Measurements from ENCODE around the gene NUF2.
"Not testable (repeated sequence)": the region's sequence is repeated elsewhere in the genome, so short reads cannot be mapped to it uniquely, and the experiment has no call there.

The NUF2 gene

DNA sequence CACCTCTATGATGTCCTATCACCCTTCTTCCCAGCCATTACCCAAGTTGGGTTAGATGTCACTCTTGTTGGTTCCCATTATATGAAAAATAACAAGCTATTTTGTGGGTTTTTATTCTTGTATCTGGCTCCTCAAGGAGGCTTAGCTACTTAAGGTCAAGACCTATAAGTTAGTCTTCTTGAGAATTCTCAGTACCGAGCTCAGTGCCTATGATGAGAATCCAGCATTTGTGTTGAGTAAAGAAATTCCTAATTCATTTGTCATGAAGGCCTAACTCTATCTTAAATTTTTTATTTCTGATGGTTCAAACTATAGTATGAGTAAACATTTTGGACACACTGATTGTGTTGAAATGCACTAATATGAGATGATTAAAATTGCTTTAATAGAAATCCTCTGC is 15.9 kb downstream of the NUF2 start:
- no peak for DNase-seq

DNA sequence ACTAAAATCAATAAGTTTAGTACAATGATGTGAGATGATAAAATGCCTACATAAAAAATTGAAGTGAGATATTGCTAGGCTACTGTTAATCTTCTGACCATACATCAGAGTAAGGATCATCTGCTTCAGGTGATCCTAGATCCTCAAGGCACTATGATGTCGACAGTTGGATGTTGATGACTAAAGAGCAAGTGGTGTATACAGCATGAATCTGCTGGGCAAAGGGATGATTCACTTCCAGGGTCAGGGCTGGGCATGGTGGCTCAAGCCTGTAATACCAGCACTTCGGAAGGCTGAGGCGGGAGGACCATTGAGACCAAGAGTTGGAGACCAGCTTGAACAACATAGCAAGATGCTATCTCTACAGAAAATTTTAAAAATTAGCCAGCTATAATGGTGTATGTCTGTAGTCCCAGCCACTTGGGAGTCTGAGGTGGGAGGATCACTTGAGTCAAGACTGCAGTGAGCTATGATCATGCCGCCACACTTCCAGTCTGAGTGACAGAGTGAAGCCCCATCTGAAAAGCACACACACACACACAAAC is 24.6 kb downstream of the NUF2 start:
- DNase-seq = no peak

DNA sequence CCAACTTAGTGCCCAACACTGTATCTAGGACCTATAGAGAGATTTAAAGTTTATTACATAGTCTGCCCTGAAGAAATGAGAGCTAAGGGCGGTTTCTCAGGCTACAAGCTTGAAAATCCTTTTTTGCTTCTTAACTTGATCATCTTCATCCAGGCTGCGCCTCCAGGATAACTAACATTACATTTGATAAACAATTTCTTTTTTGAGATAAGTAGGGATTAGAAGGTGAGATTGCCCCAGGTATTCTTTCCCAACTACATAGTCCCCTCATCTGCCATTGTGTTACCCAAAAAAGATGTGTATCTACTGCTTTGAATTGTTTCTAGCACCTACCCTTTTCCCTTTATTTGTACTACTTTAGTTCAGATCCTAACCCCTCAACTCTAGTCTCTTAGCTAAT is 25.4 kb downstream of the NUF2 start:
- no peak for DNase-seq

DNA sequence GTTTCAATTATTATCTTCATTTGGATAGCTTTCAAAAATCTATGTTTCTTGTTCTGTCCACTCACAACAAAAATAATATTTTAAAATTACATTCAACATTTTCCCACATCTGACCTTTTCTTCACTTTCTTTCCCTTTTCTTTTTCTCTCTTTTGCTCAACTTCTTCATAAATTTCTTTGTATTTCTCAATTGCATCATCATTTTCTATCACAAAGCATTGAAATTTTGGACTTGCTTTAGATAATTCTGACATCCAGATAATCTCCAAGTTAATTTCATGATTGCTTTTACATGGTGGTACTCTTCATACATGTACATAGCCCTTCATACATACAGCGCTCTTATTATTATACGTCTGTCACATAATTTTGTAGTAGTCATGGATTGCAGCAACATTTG is 30.2 kb downstream of the NUF2 start:
- no peak for DNase-seq

DNA sequence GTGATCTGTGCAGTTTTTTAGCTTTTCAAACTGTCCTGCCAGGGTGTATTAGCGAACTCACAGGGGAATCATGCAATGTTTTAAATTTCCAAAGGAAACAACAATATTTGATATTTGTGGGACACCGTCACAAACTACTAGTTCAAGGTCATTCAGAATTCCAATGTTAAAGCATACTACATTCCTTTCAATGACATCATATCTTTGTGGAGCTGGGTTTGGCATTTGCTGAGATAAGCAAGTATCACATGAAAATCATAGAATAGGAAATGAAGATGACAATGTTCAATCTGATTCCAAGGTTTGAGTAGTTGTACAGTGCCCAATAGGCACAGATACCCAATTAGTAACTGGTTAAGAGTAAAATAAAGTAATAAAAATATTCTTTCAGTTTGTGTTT is 35.6 kb downstream of the NUF2 start:
- DNase-seq = no peak

DNA sequence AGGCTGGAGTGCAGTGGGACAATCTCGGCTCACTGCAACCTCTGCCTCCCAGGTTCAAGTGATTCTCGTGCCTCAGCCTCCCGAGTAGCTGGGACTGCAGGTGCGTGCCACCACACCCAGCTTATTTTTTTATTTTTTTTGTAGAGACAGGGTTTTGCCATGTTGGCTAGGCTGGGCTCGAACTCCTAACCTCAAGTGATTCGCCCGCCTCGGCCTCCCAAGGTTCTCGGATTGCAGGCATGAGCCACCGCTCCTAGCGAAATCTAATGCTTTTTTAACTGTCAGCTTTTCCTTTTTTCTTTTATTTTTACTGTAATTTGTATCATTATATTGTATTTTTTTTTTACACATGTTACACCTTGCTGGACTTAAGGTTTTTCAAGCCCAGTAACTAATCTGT is 36.4 kb downstream of the NUF2 start:
- not testable (repeated sequence) for DNase-seq

DNA sequence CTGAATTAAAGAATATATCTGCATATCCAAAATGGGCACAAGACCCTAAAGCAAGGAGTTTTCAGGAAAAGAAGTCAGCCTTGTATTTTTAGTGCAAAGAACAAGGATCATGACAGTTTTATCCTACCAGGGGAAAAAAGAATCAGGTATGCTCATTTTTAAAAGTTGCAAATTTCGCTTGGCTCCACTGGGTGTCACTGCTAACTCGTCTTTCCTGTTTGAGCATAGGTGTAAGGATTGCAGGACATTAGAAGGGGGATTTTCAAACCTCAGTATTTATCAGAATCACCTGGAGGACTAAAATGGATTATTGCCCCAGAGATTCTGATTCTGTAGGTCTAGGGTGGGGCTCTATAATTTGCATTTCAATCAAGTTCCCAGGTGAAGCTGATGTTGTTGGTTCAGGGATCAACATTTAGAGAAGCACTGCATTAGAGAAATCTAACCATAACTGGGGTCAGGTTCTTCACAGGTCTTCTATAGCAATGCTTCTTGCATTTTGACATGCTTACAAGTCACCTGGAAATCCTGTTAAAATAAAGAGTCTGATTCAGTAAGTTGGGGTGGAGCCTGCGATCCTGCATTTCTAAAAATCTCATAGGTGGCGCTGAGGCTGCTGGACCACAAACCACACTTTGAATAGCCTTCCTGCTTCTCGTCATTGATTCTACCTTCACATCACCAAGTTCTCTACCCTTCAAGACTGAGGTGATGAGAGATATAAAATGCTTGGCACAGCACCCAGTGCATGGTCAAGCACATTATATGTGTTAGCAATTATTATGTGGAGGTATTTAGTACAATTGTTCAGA is 39.6 kb downstream of the NUF2 start:
- no peak for DNase-seq

DNA sequence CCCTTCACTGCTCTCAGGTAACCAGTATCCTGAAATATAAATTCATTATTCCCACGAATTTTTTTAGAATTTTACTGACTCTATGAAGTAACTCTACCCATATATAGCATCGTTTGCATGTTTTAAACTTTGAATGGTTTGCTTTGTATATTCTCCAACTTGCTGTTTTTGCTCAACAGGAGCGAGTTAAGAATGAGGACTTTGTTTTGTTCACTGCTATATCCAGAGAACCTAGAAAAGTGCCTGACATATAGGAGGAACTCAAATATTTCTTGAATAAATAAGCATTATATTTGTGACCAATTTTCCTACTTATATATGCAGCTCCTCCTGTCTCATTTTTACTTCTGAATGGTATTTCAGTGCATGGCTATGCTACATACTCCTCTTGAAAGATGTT is 43.4 kb downstream of the NUF2 start:
- DNase-seq = no peak

DNA sequence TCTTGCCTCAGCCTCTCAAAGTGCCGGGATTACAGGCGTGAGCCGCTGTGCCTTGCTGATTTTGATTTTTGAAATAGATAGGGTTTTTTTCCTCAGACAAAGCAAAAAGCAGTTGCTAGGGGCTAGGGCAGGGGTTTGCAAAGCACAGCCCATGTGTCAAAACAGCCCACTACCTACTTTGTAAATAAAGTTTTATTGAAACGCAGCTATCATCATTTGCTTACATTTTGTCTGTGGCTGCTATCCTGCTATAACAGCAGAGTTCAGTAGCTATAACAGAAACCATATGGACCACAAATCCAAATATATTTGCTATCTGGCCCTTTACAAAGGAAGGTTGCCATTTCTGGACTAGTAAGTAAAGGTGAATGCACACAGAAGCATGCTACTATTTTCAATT is 44.8 kb downstream of the NUF2 start:
- no peak for DNase-seq

DNA sequence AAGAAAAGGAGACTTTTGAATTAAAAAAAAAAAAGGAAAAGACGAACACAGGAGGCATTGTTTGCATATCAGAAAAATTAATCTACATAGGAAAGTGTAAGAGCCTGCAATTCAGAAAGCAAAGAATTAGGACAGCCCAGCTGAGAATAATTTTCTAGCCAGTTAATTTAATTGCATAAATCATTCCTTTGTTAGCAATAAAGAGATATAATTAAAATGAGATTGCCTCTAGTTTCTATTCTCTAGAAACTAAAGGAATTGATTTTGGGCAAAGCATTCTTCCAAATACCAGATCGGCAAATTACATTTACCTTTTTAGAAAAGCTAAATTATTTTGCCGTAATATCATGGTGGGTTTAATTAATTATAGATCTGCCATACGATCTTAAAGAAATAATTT is 46.0 kb downstream of the NUF2 start:
- DNase-seq = no peak

DNA sequence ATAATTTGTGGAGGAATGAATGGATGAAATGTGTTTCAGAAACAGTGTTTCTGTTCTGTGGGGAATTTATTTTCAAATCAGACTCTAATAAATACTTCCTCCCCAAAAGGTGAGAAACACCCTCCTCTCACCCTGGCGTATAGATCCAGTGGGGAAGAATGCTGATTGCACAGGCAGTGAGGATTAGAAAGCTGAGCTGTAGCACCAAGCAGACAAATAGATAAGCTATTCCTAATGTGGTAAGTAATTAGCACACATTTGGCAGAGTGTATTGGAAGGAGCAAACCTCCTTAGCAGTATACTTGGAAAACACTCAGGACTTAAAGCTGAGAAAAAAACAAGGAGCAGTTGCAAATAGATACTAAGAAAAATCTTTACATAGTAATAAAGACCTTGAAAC is 50.8 kb downstream of the NUF2 start:
- no peak for DNase-seq

DNA sequence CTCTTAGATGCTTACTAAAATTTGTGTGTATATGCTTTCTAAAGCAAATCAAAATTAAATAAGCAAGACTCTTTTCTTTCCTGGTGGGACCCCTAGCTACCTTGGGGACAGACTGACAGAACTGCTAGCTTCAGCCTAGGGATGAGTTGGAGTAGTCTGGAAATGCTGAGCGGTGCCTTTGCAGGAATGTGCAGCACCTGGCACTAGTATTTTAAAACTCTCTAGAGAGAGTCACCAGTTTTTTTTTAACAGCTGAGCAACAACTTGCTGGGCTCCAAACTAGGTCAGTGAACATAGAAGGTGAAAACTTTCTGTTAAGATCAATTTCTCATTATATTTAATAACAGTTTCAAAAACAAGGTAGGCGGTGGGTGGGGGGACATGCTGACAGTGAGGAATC is 56.8 kb downstream of the NUF2 start:
- no peak for DNase-seq

DNA sequence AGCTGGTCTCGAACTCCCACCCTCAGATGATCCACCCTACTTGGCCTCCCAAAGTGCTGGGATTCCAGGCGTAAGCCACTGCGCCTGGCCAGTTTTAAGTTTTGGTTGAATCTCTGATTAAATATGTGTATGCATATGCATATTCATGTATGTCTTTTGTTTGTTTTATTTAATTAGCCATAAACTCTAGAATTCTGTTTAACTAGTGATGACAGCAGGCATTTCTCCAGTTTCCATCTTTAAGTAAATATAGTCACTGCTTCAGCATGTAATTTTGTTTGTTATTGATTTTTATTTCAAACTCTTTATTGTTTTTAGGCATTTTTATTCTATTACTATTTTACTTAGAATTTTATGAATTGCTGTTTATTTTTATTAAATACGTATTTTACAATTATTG is 58.0 kb downstream of the NUF2 start:
- no peak for DNase-seq

DNA sequence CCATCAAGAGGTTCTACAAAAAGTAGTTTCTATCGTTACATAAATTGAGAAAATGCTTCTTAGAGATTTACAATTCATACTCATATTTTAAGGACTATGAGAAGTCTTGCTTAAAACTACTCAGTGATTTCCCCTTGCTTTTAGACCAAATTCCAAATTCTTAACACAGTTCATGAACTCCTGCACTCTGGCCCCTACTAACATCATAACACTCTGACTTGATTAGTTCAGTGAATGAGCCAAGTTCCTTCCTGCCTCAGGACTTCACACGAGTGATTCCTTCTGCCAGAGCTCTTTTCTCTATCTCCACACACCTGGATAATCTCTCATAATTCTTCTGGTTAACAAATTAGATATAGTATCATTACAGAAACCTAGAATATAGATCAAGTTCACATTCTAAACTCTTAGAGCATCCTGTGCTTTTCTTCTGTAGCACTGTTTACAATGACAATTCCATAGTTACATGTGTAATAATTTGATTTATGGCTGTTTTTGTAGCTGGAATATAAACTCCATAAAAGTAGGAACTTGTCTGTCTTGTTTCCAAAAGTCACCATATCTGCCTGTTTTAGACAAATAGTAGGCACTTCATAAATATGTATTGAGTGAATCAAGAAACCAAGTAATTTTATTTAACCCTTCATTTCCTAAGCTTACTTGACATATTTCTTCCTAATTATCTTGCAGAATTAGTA is 59.9 kb downstream of the NUF2 start:
- DNase-seq = no peak

DNA sequence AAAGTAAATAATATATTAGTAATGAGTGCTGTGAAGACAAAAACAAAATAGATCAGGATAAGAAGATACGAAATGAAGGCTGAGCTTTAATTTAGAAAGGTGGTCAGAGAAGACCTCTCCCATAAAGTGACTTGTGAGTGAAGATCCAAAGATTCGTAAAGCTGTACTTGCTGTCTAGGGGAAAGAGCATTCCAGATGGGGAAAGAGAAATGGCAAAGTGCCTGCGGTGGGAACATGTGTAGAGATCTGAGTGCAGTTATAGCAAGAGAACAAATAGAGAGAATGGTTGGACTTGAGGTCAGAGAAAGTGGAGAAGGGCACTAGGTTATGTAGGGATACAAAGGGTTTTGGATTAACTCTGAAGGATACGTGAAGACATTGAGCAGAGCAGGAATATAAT is 60.6 kb downstream of the NUF2 start:
- DNase-seq = no peak

DNA sequence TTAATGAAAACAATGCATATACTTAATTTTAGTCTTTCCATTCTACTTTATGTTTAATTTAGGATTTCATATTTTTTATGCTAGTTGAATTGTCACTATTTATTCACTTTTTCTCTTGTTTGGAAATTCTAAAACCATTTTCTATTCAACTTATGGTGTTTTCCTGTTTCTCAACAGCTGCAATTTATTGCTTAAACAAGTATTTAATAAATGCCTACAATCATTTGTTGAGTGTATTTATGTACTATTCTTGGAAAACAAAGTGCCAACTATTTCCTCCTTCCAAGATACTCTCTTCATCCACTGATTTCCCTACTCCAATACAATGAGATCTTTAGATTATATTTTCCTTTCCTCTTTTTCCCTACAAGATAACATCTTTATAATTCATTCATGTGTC is 65.4 kb downstream of the NUF2 start:
- no peak for DNase-seq

DNA sequence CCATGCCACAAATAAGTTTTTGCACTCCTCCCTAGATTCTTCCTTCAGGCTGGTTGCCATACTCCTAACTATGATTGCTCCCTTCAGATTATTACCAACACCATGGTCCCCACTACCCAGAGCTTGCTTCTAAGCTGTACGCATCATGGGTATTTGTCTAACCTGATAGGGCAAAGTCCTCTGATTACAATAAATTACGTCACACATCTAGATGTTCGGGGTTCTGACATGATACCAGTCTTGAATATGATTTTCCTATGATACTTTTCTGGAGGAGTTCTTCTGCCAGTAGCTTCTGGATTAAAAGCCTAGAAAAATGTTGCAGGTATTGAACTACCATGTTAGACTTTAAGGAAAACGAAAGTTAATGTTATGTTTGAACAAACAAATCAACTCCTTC is 67.2 kb downstream of the NUF2 start:
- no peak for DNase-seq

DNA sequence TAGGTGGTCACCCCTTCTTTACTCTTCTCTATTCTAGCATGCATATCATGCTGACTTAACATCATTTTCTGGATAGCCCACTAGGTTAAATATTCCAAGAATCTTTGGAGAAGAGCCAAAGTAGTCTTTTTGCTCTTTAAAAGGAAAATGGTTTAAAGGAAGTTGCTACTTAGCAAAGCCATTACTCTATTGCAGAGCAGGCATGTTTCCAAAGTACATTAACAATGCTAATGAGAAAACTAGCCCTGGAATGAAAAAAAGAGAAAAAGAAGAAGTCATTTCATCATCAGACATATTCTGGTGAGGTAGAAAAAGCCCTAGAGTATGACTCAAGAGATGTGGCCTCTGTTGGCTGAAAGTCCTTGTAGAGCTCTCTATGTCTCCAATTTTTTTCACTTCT is 74.0 kb downstream of the NUF2 start:
- no peak for DNase-seq

DNA sequence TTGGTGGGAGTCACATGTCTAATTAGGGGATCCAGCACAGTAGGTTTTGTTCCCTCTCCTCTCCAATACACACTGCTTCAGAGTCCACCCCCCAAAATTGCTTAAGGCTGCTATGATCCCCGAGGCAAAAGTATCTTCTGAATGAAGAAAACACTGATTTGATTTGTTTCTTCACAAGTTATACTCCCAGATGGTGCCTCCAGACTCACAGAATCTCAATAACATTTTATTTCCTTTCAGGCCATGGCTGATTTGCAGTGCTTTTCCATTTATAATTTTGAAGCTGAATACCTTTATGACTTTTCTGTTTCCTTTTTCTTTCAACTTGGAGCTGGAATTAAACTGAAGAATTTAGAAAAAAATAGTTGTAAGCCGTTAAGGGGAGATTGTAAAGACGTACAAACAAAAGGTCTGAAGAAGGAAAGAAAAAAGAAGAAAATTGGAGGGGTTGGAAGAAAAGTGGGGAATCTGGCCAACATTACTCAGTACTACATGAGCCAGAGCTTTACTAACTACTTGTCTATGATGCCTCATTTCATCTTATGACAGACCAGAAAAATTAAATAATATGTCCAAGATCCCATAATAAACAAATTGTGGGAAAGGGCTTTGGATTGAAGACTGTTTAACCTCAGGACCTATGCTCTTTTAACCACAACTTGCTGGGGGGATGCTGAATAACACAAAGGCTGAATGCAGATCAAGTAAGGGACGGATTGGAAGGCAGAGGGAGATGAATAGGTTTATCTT is 75.9 kb downstream of the NUF2 start:
- no peak for DNase-seq

DNA sequence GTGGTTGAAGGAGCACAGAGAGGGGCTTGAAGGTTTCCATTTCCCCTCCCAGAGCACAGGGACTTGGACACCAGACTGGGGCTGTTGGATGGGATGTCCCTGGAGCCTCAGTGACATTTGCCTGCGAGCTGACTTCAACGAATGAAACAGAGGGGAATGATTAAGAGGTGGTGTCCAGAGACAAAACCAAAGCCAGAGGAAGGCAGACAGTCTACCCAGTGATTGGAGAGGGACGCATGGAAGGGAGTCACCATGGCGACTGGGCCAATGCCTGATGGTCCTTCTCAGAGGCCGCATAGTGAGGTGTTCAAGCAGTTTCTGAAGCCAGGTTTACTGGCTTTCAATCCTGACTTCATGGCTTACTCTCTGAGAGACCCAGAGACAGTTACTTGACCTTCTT is 77.2 kb downstream of the NUF2 start:
- DNase-seq = no peak

DNA sequence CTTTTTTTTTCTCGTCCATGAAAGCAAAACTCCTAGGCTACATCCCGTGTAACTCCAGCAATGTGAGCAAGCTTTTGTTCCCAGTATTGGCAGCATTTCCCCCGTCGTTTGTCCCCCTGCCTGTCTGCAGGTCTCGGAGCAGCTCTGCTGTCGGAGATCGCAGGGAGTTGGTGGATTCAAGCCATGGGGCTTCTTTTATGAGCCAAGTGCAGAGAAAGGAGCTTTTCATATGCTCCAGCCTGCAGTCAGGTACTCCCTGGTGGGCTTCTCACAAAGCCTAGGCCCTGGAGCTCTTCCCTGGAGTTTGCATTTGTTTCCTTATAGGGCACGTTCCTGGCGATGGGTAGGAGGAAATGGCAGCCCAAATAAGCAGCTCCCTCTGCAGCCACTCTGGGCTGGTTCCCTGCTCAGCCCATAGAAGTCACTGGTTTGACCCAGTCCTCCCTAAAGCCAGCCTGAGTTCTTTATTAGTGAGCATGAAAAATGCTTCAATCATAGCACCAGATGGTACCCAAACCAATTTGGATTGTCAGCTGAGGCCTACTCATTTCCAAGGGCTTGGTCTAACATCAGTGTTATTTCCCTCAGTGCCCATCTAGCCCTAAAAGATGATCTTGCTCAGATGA is 78.3 kb downstream of the NUF2 start:
- DNase-seq = no peak

DNA sequence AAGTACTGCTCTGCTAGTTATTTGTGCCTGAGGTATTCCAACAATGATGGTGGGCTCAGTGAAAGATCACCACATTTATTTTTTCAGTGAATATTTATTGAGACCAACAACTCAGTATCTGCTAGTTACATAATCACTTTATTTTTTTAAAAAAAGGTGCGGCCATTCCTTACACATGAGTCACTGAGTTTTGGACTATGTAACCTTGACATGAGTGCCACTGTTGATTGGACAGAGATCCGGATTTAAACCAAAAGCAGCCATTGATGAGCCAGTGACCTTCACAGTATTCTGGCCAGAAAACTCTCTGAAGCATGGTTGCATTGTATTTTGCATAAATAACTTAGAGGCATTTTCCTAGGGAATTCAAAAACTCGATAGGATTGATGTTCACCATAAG is 79.5 kb downstream of the NUF2 start:
- no peak for DNase-seq

Data from stimulated activated CD4-positive, alpha-beta T cell treated with anti-CD3 and anti-CD28 coated beads, Interleukin-1b, Interleukin-23, amount 100 ng/mL, for 48 hours (primary cell).